Measurements from ENCODE around the gene MARK4.

DNA sequence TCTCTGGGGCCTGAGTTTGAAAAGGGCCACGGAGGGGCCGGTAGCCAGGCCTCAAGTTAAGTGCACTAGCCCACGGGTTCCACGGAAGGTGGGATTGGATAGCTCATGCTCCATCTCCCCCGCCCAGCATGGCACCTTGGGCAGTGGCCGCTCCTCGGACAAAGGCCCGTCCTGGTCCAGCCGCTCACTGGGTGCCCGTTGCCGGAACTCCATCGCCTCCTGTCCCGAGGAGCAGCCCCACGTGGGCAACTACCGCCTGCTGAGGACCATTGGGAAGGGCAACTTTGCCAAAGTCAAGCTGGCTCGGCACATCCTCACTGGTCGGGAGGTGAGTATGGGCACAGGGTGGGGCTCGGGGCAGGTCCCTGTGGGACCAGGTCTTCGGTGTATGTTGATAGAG lies 7.8 kb downstream of the MARK4 start:
- TF ChIP-seq POLR2A (IDR thresholded peaks at IDR 0.05; ENCODE audit: low read length) (no peak), GATA1 (IDR thresholded peaks at IDR 0.05; ENCODE audit: low read depth, low read length) (no peak)

All from erythroblast (primary cell).